Common myeloid progenitor, CD34-positive (primary cell): ENCODE results near the gene PHKA2. TPM values are rescaled to one million over a fixed set of nuclear protein-coding genes. Genes with fewer than 3 reads are reported as not detected.
A peak's percentile ranks its signal among the peaks of the same experiment; 100 is the strongest.
"Not testable (repeated sequence)": the region's sequence is repeated elsewhere in the genome, so short reads cannot be mapped to it uniquely, and the experiment has no call there.

ENCODE experiments used
- CTCF ChIA-PET: fragments of 350-600 bp; sonication (Branson Sonifier 250); formaldehyde crosslinking; loops from one replicate; lab custom pipeline; 2021; ENCODE audit warnings: antibody characterized with exemption; lab: Charles Lee
- POLR2A ChIA-PET: fragments of 350-600 bp; sonication (Branson Sonifier 250); formaldehyde crosslinking; loops from one replicate; lab custom pipeline; 2021; ENCODE audit warnings: antibody characterized with exemption; lab: Charles Lee
- DNase-seq, 3 donors: peaks; one replicate each; pipeline versions ENCODE4 v3.0.0 to v3.0.0-alpha.2; 2013
- H3K27ac ChIP-seq, 2 experiments: 1 replicate in 1 of 2; 2 replicates in 1 of 2; pipeline ENCODE4 v1.7.0; 2013; ENCODE audit warnings: inconsistent platforms in 2 of 2, low read length in 2 of 2, mild to moderate bottlenecking in 2 of 2, low read depth in 1 of 2, moderate library complexity in 1 of 2; ENCODE audit not compliant: severe bottlenecking in 2 of 2, insufficient read depth in 1 of 2, poor library complexity in 1 of 2
- H3K27me3 ChIP-seq, 5 experiments: replicated peaks in 2 of 5; 1 replicate in 3 of 5; 2 replicates in 2 of 5; pipeline versions ENCODE4 v1.6.1 to v1.7.0; 2013; ENCODE audit warnings: low read length in 4 of 5, mild to moderate bottlenecking in 2 of 5, moderate library complexity in 2 of 5, inconsistent platforms in 1 of 5; ENCODE audit not compliant: insufficient read depth in 5 of 5, control insufficient read depth in 4 of 5
- H3K36me3 ChIP-seq, 4 experiments: 1 replicate in 2 of 4; 2 replicates in 2 of 4; pipeline versions ENCODE4 v1.6.1 to v1.7.0; 2013; ENCODE audit warnings: low read length in 3 of 4, control low read depth in 1 of 4, mild to moderate bottlenecking in 1 of 4; ENCODE audit not compliant: control insufficient read depth in 4 of 4, insufficient read depth in 4 of 4
- H3K4me1 ChIP-seq, 4 experiments: 1 replicate in 3 of 4; 2 replicates in 1 of 4; pipeline versions ENCODE4 v1.6.1 to v1.7.1; 2013; ENCODE audit warnings: low read length in 3 of 4, mild to moderate bottlenecking in 3 of 4, control low read depth in 1 of 4, inconsistent platforms in 1 of 4, moderate library complexity in 1 of 4; ENCODE audit not compliant: control insufficient read depth in 4 of 4, insufficient read depth in 4 of 4; ENCODE audit errors: control extremely low read depth in 1 of 4
- H3K4me3 ChIP-seq, 7 experiments: 1 replicate in 4 of 7; 2 replicates in 3 of 7; pipeline versions ENCODE4 v1.5.1 to v1.7.0; 2013; ENCODE audit warnings: mild to moderate bottlenecking in 7 of 7, low read length in 6 of 7, moderate library complexity in 6 of 7, inconsistent platforms in 2 of 7, low read depth in 2 of 7, control low read depth in 1 of 7; ENCODE audit not compliant: insufficient read depth in 4 of 7, control insufficient read depth in 1 of 7; ENCODE audit errors: extremely low read depth in 1 of 7
- H3K9me3 ChIP-seq, 5 experiments: 1 replicate in 4 of 5; 2 replicates in 1 of 5; pipeline versions ENCODE4 v1.6.1 to v1.7.1; 2013; ENCODE audit warnings: low read length in 4 of 5, mild to moderate bottlenecking in 2 of 5, inconsistent platforms in 1 of 5, low read depth in 1 of 5, moderate library complexity in 1 of 5; ENCODE audit not compliant: control insufficient read depth in 4 of 5, insufficient read depth in 2 of 5; ENCODE audit errors: control extremely low read depth in 1 of 5
- WGBS: methylation state at CpG from one replicate; pipeline ENCODE4 v1.1.5; 2013; ENCODE audit not compliant: insufficient coverage; 5-methylcytosine and 5-hydroxymethylcytosine counted together
- polyA plus RNA-seq: library from polyadenylated mRNA; unstranded; fragments of 120-200 nt; gene quantifications from one replicate; pipeline ENCODE4 v1.2.1, GENCODE V29; 2013

PHKA2 gene
- 32.7 TPM for polyA plus RNA-seq

DNA sequence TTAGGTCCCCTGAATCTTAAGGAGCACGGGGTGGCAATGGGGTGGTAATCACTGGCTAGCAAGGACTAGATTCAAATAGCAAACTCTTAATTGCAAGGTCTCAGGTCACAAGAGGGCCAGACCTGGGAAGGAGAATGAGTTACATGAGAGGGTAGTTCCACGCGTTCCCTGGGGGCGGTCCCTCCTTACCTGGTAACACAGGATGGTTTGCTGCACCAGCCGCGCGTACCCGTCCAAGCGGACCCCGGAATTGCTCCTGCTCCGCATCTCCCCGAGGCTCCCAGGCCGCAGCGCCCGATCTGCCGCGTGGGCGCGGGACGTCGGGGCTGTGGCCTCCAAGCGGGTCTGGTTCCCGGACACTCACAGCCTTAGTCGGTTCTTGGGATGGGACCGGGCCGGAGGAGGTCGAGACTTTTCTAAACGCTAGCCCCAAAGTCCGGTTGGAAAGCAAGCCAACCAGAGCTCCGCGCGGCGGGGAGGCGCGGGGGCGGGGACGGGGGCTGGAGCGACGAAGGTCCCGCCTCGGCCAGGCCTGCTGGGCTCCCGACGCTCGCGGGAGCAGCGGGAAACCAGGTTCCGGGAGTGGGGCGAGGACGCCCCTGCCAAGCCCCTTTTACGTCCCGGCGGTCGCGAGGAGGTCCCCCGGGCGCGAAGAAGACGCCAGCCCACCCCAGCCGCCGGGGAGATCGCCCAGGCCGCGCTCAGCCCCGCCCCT is at the start of gene PHKA2:
TSS of gene PHKA2 (minus strand) at position 449 of the 715 bp plus-strand sequence. CDS start at position 267, 182 bp downstream.
- Histone ChIP-seq H3K4me1 (peaks cover 5 to 14% (median 8%) of the 10 kb centered on the region in 4 experiments), H3K4me3 (peak within 1 kb of the TSS; percentile 55 to 88 (median 70)), H3K27me3 (peaks cover 0 to 15% (median 0%) of the 10 kb centered on the region in 5 experiments), H3K9me3 (no peaks in the 10 kb centered on the region), H3K36me3 (peaks cover 0 to 3% (median under 1%) of the 10 kb centered on the region in 4 experiments), H3K27ac (peak within 1 kb of the TSS; percentile 80 to 92)
- peak; percentile 7 to 44 (median 28) for DNase-seq
- WGBS = 28% methylated on average over 55 of the region's 64 CpGs
- ChIA-PET POLR2A (no interaction called here), CTCF (no interaction called here)

DNA sequence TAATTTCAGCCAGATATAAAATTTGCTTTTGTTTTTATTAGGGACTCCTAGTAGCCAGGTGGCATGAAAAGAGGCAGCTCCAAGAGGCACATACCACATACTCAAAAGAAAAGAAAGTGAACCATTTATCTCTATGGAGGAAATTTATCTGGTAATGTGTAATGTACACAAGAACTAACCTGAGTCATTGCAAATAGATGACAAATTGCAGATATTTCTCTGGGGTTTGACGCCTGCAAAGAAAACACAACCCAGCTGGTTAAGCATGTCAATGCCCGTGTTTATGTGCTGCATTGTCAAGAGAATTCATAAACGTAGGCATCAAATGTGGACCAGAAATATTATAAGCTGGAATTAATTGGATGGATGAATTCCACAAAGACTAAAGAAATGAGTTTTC is 46.9 kb upstream of the PHKA2 start:
- POLR2A ChIA-PET = no interaction called here
- Histone ChIP-seq H3K36me3 (no peaks in the 10 kb centered on the region), H3K9me3 (no peaks in the 10 kb centered on the region), H3K4me1 (no peaks in the 10 kb centered on the region), H3K27me3 (no peaks in the 10 kb centered on the region), H3K27ac (no peak overlapping the region), H3K4me3 (no peak overlapping the region)
- CTCF ChIA-PET = no interaction called here
- no peak for DNase-seq
- 87% methylated on average over 3 of the region's 3 CpGs for WGBS

DNA sequence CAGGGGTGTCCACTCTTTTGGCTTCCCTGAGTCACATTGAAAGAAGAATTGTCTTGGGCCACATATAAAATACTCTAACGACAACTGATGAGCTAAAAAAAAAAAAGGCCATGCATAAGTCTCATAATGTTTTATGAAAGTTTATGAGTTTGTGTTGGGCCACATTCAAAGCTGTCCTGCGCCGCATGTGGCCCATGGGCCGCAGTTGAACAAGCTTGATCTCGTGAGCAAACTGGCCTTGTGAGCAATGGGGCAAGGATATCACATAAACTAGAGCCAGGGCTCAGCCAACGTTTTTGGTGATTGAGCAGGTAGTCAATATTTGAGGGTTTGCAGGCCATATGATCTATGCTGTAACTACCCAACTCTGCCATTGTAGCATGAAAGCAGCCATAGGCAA is 44.6 kb upstream of the PHKA2 start:
- POLR2A ChIA-PET = no interaction called here
- CTCF ChIA-PET = no interaction called here

GRCh38 chrX:19024366-19024765 is 40.5 kb upstream of the PHKA2 start:
- WGBS = 73% methylated on average over 2 of the region's 4 CpGs
- no peak overlapping the region for H3K27ac ChIP-seq
- no peaks in the 10 kb centered on the region for H3K27me3 ChIP-seq
- ChIA-PET CTCF (no interaction called here), POLR2A (no interaction called here)
- no peaks in the 10 kb centered on the region for H3K9me3 ChIP-seq
- H3K36me3 ChIP-seq = no peaks in the 10 kb centered on the region
- H3K4me3 ChIP-seq = no peak overlapping the region
- H3K4me1 ChIP-seq = no peaks in the 10 kb centered on the region
- no peak for DNase-seq

More for the DNA sequence above, 44.6 kb upstream of the PHKA2 start:
- no peaks in the 10 kb centered on the region for H3K36me3 ChIP-seq
- DNase-seq = no peak
- no peak overlapping the region for H3K27ac ChIP-seq
- no peaks in the 10 kb centered on the region for H3K27me3 ChIP-seq
- H3K9me3 ChIP-seq = no peaks in the 10 kb centered on the region
- no peak overlapping the region for H3K4me3 ChIP-seq
- H3K4me1 ChIP-seq = no peaks in the 10 kb centered on the region
- WGBS = 82% methylated on average over 6 of the region's 6 CpGs

- H3K27me3 ChIP-seq = no peaks in the 10 kb centered on the region
- no peaks in the 10 kb centered on the region for H3K9me3 ChIP-seq
- no peaks in the 10 kb centered on the region for H3K4me1 ChIP-seq
- no peaks in the 10 kb centered on the region for H3K36me3 ChIP-seq
- DNase-seq = no peak
- WGBS = 100% methylated on average over 1 of the region's 2 CpGs
- ChIA-PET POLR2A (no interaction called here), CTCF (no interaction called here)
- H3K27ac ChIP-seq = no peak overlapping the region
- H3K4me3 ChIP-seq = no peak overlapping the region
These were observed 36.1 kb upstream of the PHKA2 start for GRCh38 chrX:19019996-19020395.

- H3K4me3 ChIP-seq = no peak overlapping the region
- ChIA-PET POLR2A (no interaction called here), CTCF (interaction anchor here (1.0 to 1.4 kb wide), 2 partner anchors 10 to 24 kb away, joined by 3 read pairs; no protein-coding TSS in a partner anchor)
- no peak overlapping the region for H3K27ac ChIP-seq
- H3K9me3 ChIP-seq = no peaks in the 10 kb centered on the region
- no peaks in the 10 kb centered on the region for H3K4me1 ChIP-seq
- WGBS = 48% methylated on average over 3 of the region's 3 CpGs
- H3K36me3 ChIP-seq = no peaks in the 10 kb centered on the region
- peaks cover 0 to 6% (median 0%) of the 10 kb centered on the region in 5 experiments for H3K27me3 ChIP-seq
- peak in 1 of 3 donors; percentile 1 for DNase-seq
These were observed 33.4 kb upstream of the PHKA2 start for GRCh38 chrX:19017271-19017670.

DNA sequence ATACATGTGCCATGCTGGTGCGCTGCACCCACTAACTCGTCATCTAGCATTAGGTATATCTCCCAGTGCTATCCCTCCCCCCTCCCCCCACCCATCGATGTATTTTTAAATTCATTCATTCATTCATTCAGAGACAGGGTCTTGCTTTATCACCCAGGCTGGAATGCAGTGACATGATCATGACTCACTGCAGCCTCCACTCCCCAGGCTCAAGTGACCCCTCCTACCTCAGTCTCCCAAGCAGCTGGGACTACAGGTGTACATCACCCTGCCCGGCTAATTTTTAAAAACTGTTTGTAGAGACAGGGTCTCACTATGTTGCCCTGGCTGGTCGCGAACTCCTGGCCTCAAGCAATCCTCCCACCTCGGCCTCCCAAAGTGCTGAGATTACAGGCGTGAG is 32.7 kb upstream of the PHKA2 start:
- CTCF ChIA-PET = interaction anchor here (1.4 kb wide), 1 partner anchor 11 kb away, joined by 3 read pairs; no protein-coding TSS in a partner anchor

More for the DNA sequence above, 32.7 kb upstream of the PHKA2 start:
- H3K27ac ChIP-seq, H3K36me3 ChIP-seq, H3K4me3 ChIP-seq, POLR2A ChIA-PET, H3K4me1 ChIP-seq, DNase-seq, H3K27me3 ChIP-seq, H3K9me3 ChIP-seq: not testable (repeated sequence)
- whole genome bisulfite sequencing = 98% methylated on average over 5 of the region's 8 CpGs
